Measurements from ENCODE around the gene MSMB. TPM values are rescaled to one million over a fixed set of nuclear protein-coding genes. Genes with fewer than 3 reads are reported as not detected.
"Not testable (repeated sequence)": the region's sequence is repeated elsewhere in the genome, so short reads cannot be mapped to it uniquely, and the experiment has no call there.

MSMB gene, protein sequence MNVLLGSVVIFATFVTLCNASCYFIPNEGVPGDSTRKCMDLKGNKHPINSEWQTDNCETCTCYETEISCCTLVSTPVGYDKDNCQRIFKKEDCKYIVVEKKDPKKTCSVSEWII
- not detected for total RNA-seq

DNA sequence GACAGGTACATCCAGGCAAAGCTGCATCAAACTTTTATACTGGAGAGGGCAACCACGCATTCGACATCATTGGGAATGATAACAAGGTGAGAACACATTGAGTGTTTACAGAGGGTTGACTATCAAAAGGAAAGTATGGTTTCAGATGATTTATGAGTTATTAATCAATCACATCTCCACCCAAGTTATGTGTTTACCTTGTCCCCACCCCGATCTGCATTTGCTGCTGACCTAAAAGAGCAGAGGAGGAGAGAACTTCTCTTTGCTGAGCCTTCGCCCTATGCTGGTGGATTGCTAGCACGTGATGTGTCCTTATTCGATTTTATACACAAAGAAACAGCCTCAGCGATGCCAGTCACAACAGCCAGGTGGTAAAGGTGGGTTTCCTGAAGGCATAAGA lies at the start of gene MSMB:
Gene MSMB, minus strand, starts transcription at position 9 of the 400 bp plus-strand sequence. CDS start 32 bp downstream, outside the sequence.
- intact Hi-C loops (cut with DNase I), result no loop called here
- WGBS, 2 donors, result 63 to 67% methylated on average over 7 of the region's 7 CpGs
- Histone ChIP-seq H3K4me3 (no peak within 1 kb of the TSS), H3K36me3 (replicated peaks in 1 of 2; ENCODE audit: insufficient read depth in 1 of 2, low read depth in 2 of 2) (no peaks in the 10 kb centered on the region), H3K27ac (no peak within 1 kb of the TSS), H3K27me3 (no peaks in the 10 kb centered on the region), H3K9me3 (no peaks in the 10 kb centered on the region), H3K4me1 (no peaks in the 10 kb centered on the region)
- DNase-seq (no peak), ATAC-seq (no peak)
- no peak for TF ChIP-seq CTCF (IDR thresholded peaks at IDR 0.05)
- TF ChIP-seq POLR2A (IDR thresholded peaks at IDR 0.05), result no peak

DNA sequence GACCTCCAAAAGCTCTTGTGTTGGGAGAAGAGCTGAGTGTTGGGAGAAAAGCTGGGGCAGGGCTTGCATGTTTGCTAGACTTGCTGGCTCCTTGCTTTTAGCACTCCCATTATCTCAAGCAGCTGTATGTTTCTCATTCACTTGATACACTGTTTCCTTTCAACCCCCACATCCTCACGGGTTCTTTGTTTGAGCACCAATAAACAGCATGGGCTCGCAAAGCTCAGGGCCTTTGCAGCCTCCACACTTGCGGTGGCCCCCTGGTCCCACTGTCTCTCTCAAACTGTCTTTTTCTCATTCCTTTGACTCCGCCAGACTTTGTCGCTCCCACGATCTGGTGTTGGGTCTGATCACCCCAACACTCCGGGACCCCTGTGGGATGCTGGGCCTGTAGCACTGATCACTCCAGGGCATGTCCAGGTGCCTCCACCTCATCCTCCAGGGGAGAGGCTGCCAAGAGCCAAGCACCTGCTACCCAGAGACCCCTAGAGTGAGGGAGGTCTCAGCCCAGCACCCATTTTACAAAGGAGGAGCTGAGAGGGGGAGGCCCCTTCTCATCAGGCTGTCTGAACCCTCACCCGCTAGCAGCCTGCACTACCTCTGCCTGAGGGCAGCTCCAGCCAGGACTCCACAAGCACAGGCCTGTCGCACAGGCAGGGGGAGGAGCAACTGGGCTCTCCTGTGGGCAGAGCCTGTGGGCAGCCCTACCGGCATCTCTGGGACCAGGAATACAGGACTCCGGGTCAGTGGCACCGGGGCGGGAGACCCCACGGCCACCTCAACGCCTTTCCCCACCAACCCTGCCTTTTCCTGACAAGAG lies 49.1 kb upstream of the MSMB start:
- WGBS, 2 donors, result 79% methylated on average over 8 to 15 of the region's 15 CpGs
- no peak overlapping the region for H3K4me3 ChIP-seq
- DNase-seq (no peak), ATAC-seq (no peak)
- intact Hi-C loops (cut with DNase I), result no loop called here
- H3K4me1 ChIP-seq, result no peaks in the 10 kb centered on the region
- H3K36me3 ChIP-seq (replicated peaks in 1 of 2; ENCODE audit: insufficient read depth in 1 of 2, low read depth in 2 of 2), result no peaks in the 10 kb centered on the region
- no peak for TF ChIP-seq CTCF (IDR thresholded peaks at IDR 0.05)
- TF ChIP-seq POLR2A (IDR thresholded peaks at IDR 0.05), result no peak
- H3K27me3 ChIP-seq, result no peaks in the 10 kb centered on the region
- H3K27ac ChIP-seq, result no peak overlapping the region
- no peaks in the 10 kb centered on the region for H3K9me3 ChIP-seq

GRCh38 chr10:46094197-46094500 lies 48.1 kb upstream of the MSMB start:
- intact Hi-C loops (cut with DNase I), result no loop called here
- H3K4me1 ChIP-seq, result no peaks in the 10 kb centered on the region
- no peak overlapping the region for H3K4me3 ChIP-seq
- H3K9me3 ChIP-seq, result no peaks in the 10 kb centered on the region
- no peaks in the 10 kb centered on the region for H3K27me3 ChIP-seq
- ATAC-seq, result no peak
- DNase-seq, result no peak
- TF ChIP-seq CTCF (IDR thresholded peaks at IDR 0.05) (no peak), POLR2A (IDR thresholded peaks at IDR 0.05) (no peak)
- no peak overlapping the region for H3K27ac ChIP-seq
- WGBS, 2 donors, result 81 to 90% methylated on average over 3 to 6 of the region's 6 CpGs
- no peaks in the 10 kb centered on the region for H3K36me3 ChIP-seq (replicated peaks in 1 of 2; ENCODE audit: insufficient read depth in 1 of 2, low read depth in 2 of 2)

DNA sequence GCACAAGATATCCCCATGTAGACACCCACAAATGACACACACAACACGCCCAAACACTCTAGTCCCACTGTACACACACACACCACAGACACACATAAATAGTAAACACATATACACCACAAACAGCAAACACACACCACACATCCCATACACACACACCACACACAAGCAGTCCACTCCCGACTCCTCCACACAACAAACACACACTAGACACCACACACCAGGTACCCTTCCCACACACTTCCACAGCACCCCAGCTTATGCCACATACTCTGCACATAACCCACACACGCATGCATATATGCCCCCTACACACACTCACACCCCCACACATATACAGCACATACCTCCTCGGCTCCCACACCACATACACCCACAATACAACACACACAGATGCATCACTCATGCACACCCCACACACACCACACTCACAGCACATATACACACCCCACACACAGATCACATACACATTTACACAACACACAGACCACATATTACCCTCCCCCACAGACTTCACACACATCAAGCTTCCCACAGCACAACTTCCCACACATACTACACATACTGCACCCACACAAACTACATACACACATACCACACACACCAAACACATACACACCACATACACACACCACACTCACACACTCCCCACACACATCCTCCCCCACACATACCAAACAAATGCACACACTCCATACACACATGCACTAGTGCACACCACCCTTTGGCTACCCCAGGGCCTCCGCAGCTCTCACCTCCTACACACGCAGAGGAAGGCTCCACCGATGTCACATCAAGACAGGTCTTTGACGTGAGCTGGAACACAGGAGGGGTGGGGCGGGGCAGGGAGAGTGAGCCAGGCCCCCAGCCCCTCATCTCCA lies 47.5 kb upstream of the MSMB start:
- ATAC-seq; intact Hi-C loops (cut with DNase I): not testable (repeated sequence)

DNA sequence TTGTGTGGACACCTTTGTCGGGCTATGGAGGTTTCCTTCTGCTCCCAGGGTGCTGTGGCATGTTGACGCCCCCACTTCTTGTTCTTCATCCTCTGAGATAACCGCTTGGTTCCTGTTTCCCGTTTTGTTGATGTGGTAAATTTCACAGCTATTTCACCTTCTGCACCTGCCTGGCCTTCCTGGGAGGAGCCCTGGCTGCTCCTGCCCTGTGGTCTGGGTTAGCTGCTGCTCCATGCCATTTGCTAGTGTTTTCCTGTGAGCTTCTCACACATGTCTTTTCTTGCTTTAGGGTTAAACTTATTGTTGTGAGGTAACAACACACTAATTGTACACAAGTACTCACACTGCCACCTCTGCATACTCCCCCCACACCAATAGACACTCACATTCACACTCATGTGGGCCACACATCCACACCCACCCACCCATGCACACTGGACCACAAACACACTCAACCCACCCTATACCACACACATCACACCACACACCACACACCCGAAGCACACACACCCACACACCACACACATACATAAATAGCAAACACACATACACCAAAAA lies 46.5 kb upstream of the MSMB start:
- no peaks in the 10 kb centered on the region for H3K4me1 ChIP-seq
- WGBS, 2 donors, result 56% methylated on average over 5 of the region's 5 CpGs
- no peak for DNase-seq
- no peaks in the 10 kb centered on the region for H3K9me3 ChIP-seq
- H3K27me3 ChIP-seq, result no peaks in the 10 kb centered on the region
- TF ChIP-seq POLR2A (IDR thresholded peaks at IDR 0.05), result no peak
- no peak for TF ChIP-seq CTCF (IDR thresholded peaks at IDR 0.05)
- H3K36me3 ChIP-seq (replicated peaks in 1 of 2; ENCODE audit: insufficient read depth in 1 of 2, low read depth in 2 of 2), result no peaks in the 10 kb centered on the region
- no peak overlapping the region for H3K4me3 ChIP-seq
- intact Hi-C loops (cut with DNase I), result no loop called here
- ATAC-seq, result no peak
- H3K27ac ChIP-seq, result no peak overlapping the region

More for the DNA sequence above, 47.5 kb upstream of the MSMB start:
- H3K9me3 ChIP-seq; H3K27ac ChIP-seq; H3K4me3 ChIP-seq; DNase-seq; H3K4me1 ChIP-seq; H3K27me3 ChIP-seq; H3K36me3 ChIP-seq (replicated peaks in 1 of 2; ENCODE audit: insufficient read depth in 1 of 2, low read depth in 2 of 2): not testable (repeated sequence)
- WGBS, 2 donors, result 79 to 85% methylated on average over 4 to 9 of the region's 9 CpGs

Measured in body of pancreas (tissue), 4 donors.